ENCODE measurements around the gene LHPP.

Gene LHPP

GRCh38 chr10:124496620-124497019 lies 35.0 kb downstream of the LHPP start:
- no peak for DNase-seq (ENCODE audit: low read depth in 2 of 2)

- no peak for DNase-seq (ENCODE audit: low read depth in 2 of 2)
These were observed 35.7 kb downstream of the LHPP start for GRCh38 chr10:124497196-124497881.

- no peak for DNase-seq (ENCODE audit: low read depth in 2 of 2)
These were observed 36.4 kb downstream of the LHPP start for GRCh38 chr10:124498056-124498455.

GRCh38 chr10:124500757-124501156 lies 39.1 kb downstream of the LHPP start:
- no peak for DNase-seq (ENCODE audit: low read depth in 2 of 2)

- no peak for DNase-seq (ENCODE audit: low read depth in 2 of 2)
These were observed 43.1 kb downstream of the LHPP start for GRCh38 chr10:124504711-124505110.

GRCh38 chr10:124505279-124505678 lies 43.7 kb downstream of the LHPP start:
- no peak for DNase-seq (ENCODE audit: low read depth in 2 of 2)

- DNase-seq (ENCODE audit: low read depth in 2 of 2), result no peak
These were observed 46.5 kb downstream of the LHPP start for GRCh38 chr10:124508070-124508667.

GRCh38 chr10:124508907-124509454 lies 47.4 kb downstream of the LHPP start:
- no peak for DNase-seq (ENCODE audit: low read depth in 2 of 2)

GRCh38 chr10:124509880-124510632 lies 48.4 kb downstream of the LHPP start:
- no peak for DNase-seq (ENCODE audit: low read depth in 2 of 2)

GRCh38 chr10:124510759-124511158 lies 49.1 kb downstream of the LHPP start:
- DNase-seq (ENCODE audit: low read depth in 2 of 2), result no peak

- no peak for DNase-seq (ENCODE audit: low read depth in 2 of 2)
These were observed 49.8 kb downstream of the LHPP start for GRCh38 chr10:124511205-124512039.

- DNase-seq (ENCODE audit: low read depth in 2 of 2), result no peak
These were observed 50.4 kb downstream of the LHPP start for GRCh38 chr10:124512040-124512428.

- DNase-seq (ENCODE audit: low read depth in 2 of 2), result no peak
These were observed 51.0 kb downstream of the LHPP start for GRCh38 chr10:124512600-124512999.

- DNase-seq (ENCODE audit: low read depth in 2 of 2), result no peak
These were observed 53.8 kb downstream of the LHPP start for GRCh38 chr10:124515244-124515970.

GRCh38 chr10:124516181-124516580 lies 54.6 kb downstream of the LHPP start:
- DNase-seq (ENCODE audit: low read depth in 2 of 2), result no peak

- no peak for DNase-seq (ENCODE audit: low read depth in 2 of 2)
These were observed 55.2 kb downstream of the LHPP start for GRCh38 chr10:124516746-124517397.

- DNase-seq (ENCODE audit: low read depth in 2 of 2), result no peak
These were observed 55.8 kb downstream of the LHPP start for GRCh38 chr10:124517461-124517860.

GRCh38 chr10:124517931-124518330 lies 56.3 kb downstream of the LHPP start:
- no peak for DNase-seq (ENCODE audit: low read depth in 2 of 2)

- no peak for DNase-seq (ENCODE audit: low read depth in 2 of 2)
These were observed 56.7 kb downstream of the LHPP start for GRCh38 chr10:124518366-124518765.

- no peak for DNase-seq (ENCODE audit: low read depth in 2 of 2)
These were observed 59.2 kb downstream of the LHPP start for GRCh38 chr10:124520558-124521428.

Data from stimulated activated CD4-positive, alpha-beta T cell treated with anti-CD3 and anti-CD28 coated beads, Interleukin-15, amount 100 ng/mL, for 48 hours (primary cell).